GOT3 (cell line): ENCODE measurements around the gene CD164.

Experiments used
- DNase-seq: peaks from one replicate; lab custom pipeline; 2025; ENCODE audit warnings: mixed read lengths; lab: John Stamatoyannopoulos, UW

The CD164 gene

GRCh38 chr6:109381747-109382575 is at the start of gene CD164:
Gene CD164 (minus strand): TSS chr6:109382467. CDS start chr6:109382378, 89 bp downstream.
- DNase-seq = peak; percentile 80

GRCh38 chr6:109429496-109429895 is 47.2 kb upstream of the CD164 start:
- no peak for DNase-seq

- DNase-seq = no peak
Observed at GRCh38 chr6:109428889-109429477, 46.7 kb upstream of the CD164 start.

GRCh38 chr6:109424946-109425345 is 42.7 kb upstream of the CD164 start:
- DNase-seq = no peak

GRCh38 chr6:109421184-109421583 is 38.9 kb upstream of the CD164 start:
- no peak for DNase-seq

- DNase-seq = no peak
Observed at GRCh38 chr6:109420751-109421150, 38.5 kb upstream of the CD164 start.

- no peak for DNase-seq
Observed at GRCh38 chr6:109417646-109418045, 35.4 kb upstream of the CD164 start.

- no peak for DNase-seq
Observed at GRCh38 chr6:109411034-109411433, 28.8 kb upstream of the CD164 start.

GRCh38 chr6:109406196-109406595 is 23.9 kb upstream of the CD164 start:
- DNase-seq = no peak

GRCh38 chr6:109397020-109397419 is 14.8 kb upstream of the CD164 start:
- DNase-seq = no peak

GRCh38 chr6:109396046-109396718 is 13.9 kb upstream of the CD164 start:
- DNase-seq = no peak

- DNase-seq = no peak
Observed at GRCh38 chr6:109393886-109394281, 11.6 kb upstream of the CD164 start.

GRCh38 chr6:109393157-109393885 is 11.1 kb upstream of the CD164 start:
- no peak for DNase-seq

- no peak for DNase-seq
Observed at GRCh38 chr6:109389650-109390274, 7.5 kb upstream of the CD164 start.

GRCh38 chr6:109388265-109388664 is 6.0 kb upstream of the CD164 start:
- DNase-seq = no peak

GRCh38 chr6:109383438-109383940 is 1.2 kb upstream of the CD164 start:
- no peak for DNase-seq

- DNase-seq = peak; percentile 91
Observed at GRCh38 chr6:109382576-109383437, 540 bp upstream of the CD164 start.

GRCh38 chr6:109381061-109381746 is 1.1 kb downstream of the CD164 start:
- DNase-seq = no peak

GRCh38 chr6:109379711-109380110 is 2.6 kb downstream of the CD164 start:
- no peak for DNase-seq

GRCh38 chr6:109377717-109378116 is 4.5 kb downstream of the CD164 start:
- DNase-seq = no peak
